GM18861 (cell line): ENCODE measurements around the gene SRGAP2.
A peak's percentile ranks its signal among the peaks of the same experiment; 100 is the strongest.
"Not testable (repeated sequence)": the region's sequence is repeated elsewhere in the genome, so short reads cannot be mapped to it uniquely, and the experiment has no call there.

Source experiments
- ATAC-seq: cut with Tn5 transposase; IDR thresholded peaks from one replicate; pipeline ENCODE4 v1.9.1; 2021; ENCODE audit not compliant: unreplicated experiment

The SRGAP2 gene

DNA sequence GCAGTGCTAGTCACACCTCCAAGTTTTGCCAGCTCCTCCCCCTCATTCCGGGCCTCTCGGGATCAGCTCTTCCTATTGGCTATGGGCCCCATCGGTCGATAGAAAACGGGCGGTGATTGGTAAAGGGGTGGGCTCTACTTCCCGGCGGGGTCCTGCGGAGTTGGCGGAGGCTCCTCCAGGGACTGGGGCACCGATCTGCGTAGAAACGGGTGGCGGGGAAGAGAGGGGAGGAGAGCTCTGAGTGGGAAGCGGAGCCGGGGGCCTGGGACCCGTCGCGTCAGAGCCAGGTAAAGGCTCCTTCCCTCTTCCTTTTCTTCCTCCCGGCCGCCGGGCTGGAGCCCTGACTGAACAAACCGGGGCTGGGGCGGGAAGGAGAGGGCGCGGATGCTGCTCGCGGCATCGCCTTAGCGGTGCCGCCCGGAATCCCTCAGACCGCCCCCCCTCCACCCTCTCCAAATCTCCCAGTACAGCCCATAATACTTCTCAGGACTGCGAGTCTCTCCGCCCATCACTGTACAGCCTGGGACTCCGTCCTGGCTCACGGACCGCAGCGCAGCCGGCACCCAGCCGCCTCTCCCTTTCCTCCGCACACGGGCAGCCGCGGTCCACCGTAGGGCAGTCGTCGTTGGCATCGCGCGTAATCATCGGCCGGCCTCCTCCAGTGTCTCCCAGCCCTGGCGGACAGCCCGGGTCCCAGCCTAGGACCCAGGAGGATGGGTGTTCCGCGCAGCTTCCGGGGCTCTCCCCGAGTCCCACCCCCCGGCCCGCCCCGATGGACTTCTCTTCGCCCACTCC is at the start of gene SRGAP2:
Gene SRGAP2, plus strand, starts transcription at position 178 of the 795 bp plus-strand sequence. CDS start 2,430 bp downstream, outside the sequence.
- not testable (repeated sequence) for ATAC-seq

DNA sequence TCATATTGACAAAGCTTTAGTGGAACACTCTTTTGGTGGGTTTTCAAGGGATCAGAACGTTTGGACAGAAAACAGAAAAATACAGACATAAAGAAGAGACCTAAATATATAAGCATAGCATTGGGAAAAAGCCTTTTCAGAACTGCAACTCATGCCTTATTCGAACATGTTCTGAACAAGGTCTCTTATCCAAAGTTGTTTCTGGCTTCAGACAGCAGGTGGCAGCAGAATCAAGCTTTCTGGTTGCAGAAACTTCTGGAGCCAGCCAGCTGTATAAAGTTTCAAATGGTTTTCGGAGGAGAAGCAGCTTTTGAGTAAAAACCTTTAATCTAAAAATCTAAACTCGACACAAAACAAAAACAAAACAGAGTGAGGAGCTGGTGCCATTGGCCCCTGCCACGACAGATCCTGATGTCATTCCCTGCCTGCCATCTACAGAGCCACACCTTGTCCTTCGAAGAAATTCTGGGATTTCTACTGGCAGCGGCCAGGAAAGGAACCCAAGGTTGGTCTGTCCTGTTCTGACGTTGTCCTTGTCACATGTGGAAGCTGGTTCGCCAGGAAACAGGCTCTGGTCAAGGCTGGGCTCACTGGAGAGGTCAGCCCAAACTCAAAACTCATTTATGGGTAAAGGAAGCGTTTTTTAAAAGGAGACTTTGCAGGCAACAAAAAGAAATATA is 35.9 kb upstream of the SRGAP2 start:
- ATAC-seq, result not testable (repeated sequence)

DNA sequence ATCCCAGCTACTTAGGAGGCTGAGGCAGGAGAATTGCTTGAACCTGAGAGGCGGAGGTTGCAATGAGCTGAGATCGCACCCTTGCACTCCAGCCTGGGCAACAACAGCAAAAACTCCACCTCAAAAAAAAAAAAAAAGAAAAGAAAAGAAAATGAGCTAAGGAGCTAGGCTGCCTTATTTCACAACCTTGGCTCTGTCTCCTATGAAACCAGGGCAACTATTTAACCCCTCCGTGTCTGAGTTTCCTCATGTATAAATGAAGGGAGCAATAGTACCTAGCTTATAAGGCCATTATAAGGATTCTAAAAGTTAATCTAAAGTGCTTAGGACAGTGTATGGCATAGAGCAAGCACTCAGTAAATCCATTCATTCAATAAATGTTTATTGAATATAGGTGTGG is 33.5 kb upstream of the SRGAP2 start:
- ATAC-seq, result not testable (repeated sequence)

DNA sequence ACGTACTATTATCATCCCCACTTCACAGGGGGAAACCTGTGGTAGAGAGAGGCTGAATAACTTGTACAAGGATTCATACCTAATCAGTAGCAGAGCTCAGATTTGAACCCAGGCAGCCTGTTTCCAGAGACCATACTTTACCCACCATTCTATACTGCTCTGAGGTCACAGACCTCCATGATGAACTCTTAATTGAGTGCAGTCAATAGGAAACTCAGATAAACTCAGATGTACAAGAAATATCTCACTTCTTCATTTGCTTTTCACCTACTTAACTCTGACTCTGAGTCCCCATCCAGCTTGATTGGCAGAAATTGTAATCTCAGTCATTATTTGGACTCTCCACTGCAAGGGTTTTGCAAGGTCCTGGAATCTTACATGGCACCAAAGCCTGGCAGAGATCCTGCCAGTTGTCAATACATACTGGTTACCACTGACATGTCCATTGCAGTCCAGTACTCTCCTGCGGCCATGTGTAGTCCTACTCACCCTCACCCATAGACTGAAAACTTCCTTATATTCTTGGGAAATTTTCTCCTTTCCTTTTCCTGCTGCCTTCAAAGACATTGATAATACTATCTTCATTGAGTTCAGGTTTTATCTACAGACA is 30.1 kb upstream of the SRGAP2 start:
- ATAC-seq, result not testable (repeated sequence)

DNA sequence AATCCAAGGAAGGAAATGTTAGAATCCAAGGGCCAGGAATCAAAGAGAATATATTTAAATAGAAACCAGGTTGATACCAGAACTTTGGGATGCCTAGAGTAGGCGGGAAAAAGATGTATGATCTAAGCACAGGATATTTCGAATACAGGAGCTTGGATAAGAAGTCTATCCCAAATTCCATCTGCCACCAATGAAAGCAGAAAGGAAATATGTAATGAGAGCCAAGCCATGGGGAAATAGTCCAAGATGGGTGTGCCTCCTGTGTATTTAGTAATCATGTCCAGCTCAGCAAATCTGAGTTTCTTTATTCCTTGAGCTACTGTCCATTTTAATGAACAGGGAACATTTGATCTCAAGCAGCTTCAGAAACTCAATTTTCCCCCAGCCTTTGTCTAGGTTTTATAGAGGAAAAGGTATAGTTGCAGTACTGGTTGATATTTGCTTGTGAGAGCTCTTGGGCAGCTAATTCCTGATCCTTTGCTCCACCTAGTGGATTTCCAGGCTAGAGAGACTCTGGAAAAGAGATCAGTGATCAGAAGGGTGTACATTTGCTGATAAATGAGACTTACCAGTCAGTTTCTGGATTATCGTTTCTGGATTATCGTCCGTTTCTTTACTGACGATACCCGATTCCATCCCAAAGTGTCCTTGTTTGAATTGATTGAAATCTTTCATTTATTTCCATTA is 29.0 kb upstream of the SRGAP2 start:
- ATAC-seq, result not testable (repeated sequence)

DNA sequence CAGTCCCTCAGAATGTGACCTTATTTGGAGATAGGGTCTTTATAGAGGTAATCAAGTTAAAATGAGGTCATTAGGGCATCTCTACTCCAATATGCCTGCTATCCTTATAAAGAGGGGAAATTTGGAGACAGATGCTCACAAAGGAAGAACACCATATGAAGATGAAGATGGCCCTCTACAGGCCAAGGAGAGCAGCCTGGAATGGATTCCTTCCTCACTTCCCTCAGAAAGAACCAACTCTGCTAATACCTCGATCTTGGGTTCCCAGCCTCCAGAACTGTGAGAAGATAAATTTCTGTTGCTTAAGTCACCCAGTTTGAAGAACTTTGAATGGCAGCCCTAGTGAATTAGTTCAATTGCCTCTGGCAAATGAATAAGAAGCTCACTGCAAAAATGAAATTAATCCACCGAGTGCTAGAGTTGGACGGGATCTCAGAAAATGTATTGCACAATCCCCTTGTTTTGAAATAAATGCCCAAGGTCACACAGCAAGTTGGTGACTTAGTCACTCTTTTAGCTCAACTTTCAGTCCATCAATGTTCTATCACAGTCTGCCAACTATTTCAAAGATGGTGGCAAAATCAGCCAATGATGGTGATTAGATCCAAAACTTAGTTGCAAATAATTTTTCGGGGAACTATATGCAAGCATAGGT is 27.8 kb upstream of the SRGAP2 start:
- ATAC-seq, result not testable (repeated sequence)

DNA sequence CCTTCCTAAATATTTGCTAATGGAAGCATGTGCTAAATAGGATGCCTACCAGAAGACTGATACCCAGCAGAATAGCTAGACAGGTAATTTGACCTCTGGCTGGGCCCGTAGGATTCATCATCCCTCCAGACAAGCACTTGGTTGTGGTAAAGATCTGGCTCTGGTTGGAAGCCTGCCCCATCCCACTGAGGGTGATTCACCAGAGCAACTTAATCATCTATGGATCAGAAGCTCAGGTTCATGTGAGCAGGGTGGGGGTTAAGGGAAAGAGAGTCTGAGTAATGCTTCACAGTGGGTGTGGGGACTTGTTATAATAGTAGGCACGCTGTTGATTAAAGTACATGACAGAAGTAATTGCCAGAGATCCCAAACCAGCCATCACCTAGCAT is 27.2 kb upstream of the SRGAP2 start:
- ATAC-seq, result not testable (repeated sequence)

DNA sequence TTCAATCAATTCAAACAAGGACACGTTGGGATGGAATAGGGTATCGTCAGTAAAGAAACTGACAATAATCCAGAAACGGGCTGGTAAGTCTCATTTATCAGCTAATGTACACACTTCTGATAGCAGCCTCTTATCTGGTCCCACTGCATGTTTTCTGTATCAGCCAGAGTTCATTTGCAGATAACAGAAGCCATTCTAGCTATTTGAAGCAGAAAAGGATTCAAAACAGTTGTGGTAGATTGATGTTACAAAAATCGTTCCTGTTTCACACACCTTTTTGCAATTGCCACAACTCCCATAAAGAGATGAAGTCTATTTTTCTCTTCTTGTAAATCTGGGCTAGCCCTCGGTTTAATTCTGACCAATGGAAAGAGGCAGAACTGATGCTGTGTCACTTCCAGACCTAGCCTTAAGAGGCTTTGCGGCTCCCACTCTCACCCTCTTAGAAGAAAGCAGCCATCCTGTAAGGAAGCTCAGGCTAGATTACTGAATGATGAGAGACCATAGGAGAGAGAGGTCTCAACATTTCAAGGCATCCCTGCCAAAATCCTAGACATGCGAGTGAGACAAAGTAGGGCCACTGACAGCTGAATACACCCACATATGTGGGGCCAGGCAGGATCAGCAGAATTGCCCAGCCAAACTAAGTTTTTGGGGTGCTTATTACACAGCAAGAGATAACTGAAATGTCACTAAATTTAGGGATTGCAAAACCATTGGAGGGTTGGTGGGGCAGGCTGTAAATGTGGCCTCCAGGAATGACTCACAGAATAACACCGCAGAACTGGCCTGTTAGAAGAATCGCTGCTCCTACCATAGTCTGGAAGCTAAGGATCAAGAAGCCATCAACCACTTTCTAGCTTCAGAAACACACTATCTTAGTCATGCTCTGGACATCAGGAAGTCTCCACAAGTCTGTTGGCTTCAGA is 25.0 kb upstream of the SRGAP2 start:
- ATAC-seq, result not testable (repeated sequence)

DNA sequence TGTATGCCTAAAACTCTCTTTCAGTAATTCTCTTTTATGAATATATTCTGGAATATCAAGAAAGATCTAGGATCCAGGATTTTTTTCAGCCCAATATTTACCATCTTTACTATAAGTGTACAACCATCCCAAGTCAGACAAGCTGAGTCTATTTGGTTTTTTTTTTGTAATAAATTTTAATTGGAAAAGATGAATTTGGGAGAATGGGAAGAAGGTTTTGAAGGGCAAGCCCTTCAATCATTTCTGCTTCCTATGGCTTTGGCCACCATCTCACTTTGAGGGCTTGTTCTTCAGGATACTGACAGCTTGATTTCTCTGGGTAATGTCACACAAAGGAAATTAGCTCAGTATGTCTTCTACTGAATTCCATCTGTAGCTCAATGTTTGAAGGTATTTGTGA is 23.7 kb upstream of the SRGAP2 start:
- not testable (repeated sequence) for ATAC-seq

DNA sequence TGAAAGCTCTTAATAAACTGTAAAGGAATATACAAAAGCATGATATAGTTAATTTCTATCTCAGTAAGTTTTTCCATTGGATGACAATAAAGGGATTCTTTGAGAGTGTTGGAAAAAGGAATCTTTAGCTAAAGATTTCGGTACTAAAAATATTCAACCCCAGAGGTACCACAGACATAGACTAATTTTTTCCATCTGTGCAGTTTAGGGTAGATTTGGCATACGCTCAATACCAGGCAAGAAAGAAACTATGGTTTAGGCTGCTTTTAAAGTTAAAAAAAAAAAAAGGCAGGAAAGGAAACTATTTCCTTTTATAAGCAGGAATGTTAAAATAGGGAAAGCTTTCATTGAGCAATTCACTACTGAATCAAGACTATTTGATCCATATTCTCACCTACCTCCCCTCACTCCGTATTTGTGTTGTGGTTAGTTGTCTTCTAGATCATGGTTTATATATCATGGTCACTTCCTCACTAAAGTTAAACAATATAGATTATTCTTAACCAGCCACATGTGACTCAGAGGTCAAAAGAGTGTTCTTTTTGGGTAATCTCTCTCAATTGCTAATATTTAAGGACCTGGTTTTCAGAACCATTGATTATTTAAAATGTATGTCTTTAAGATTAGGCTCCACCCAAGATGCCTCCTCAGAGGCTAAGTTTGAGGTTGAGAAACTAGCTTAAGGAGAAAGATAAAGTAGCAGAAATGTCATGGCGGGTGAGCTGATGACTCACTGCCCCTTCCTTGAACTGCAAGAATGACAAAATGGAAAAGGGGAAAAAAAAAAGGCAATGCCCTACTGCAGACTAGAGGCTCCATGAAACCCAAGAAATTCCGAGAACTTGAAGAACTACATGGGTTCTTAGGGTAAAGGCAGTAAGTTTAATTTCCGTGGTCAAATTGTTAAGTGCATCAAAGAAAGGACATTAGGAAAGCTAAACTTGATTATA is 20.7 kb upstream of the SRGAP2 start:
- not testable (repeated sequence) for ATAC-seq

DNA sequence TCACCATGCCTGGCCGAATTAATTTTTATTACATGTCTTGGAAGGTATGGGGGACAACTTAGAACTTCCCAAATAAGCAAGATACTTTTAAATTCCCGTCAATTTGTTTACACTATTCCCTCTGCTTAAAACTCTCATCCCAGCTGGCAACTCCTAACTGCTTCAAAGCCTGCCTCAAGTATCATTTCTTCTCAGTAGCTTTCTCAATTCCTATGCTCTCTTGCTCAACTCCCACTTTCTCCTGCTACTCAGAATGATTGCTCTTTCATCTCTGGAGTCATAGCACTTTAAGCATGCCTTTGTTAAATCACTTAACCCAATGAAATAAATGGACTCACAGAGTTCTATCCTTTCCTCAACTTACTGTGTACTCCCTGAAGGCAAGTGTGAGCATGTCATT is 19.6 kb upstream of the SRGAP2 start:
- ATAC-seq, result not testable (repeated sequence)

DNA sequence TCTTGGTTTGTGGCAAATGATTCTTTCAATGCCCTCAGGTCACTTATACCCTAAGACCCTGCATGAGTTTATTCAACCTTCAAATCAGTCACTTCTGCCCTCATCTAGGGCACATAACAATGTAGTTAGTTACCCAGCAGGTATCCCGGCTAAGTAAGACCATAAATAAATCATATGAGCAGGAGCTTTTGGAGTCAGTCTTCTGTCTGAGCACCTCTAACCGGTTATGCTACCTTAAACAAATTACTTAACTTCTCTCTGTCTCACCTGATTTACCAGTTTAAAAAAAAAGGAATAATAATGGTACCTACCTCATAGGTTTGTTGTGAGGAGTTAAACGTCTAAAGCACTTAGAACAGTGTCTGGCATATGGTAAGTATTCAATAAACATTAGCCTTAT is 17.6 kb upstream of the SRGAP2 start:
- not testable (repeated sequence) for ATAC-seq

DNA sequence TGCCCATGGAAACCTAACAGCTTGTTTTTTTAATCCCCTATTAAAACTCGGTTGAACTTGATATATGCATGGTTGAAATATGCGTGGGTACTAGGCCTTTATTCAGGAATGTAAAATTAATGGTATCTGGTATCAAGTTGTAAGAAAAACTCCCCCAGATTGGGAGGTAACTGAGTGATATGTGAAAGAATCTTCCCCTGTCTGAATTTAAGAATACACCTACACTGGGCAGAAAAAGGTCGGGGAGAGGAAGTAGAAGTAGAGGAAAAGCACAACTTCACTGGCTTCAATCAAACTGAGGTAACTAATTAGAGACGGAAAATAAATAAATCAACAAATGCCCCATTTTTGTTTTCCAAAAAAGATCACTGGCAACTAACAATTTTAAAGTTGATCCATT is 16.5 kb upstream of the SRGAP2 start:
- ATAC-seq, result not testable (repeated sequence)

DNA sequence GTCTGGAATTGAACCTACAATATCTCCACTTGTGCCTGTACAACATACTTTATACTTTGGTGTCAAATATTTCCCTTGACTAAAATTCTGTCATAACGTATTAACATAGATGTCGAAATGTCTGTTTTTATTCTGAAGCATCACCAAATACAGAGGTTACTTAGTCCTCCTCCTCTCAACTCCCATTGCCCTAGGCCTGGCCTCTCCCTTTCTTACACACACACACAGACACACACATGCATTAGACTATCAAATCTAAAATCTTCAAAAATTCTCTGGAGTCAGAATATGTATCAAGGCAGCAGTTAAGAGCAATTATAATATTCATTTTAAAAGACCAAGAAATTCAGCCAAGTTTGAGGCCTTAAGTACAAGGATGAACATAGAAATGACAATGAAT is 8.2 kb upstream of the SRGAP2 start:
- ATAC-seq, result not testable (repeated sequence)

DNA sequence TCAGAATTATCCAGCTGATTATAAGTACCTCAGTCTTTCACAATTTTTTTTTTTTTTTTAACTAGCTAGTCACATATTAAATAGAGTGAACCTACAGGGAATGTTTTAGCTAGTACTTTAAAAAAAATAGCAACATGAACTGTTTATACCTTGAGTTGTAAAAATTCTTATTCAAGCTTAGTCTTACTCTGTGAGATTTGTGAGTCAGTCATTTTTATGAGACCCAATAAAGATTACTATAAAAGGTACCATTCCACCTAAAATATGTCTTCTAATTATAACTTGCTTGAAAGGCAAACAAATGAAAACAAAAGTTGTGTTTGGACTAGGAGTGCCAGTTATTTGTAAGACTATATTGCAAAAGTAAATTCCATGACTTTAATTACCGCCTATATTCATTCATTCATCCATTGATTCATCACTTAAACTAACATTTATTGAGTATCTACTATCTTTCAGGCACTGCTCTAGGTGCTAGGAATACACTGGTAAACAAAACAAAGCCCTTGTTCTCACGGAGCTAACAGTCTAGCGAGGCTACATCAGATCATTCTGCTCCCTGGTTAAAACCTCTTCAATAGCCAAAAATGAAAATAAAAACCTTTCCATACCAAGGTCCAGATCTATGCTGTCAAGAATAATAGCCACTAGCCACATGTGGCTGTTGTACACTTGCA is 6.5 kb upstream of the SRGAP2 start:
- not testable (repeated sequence) for ATAC-seq

DNA sequence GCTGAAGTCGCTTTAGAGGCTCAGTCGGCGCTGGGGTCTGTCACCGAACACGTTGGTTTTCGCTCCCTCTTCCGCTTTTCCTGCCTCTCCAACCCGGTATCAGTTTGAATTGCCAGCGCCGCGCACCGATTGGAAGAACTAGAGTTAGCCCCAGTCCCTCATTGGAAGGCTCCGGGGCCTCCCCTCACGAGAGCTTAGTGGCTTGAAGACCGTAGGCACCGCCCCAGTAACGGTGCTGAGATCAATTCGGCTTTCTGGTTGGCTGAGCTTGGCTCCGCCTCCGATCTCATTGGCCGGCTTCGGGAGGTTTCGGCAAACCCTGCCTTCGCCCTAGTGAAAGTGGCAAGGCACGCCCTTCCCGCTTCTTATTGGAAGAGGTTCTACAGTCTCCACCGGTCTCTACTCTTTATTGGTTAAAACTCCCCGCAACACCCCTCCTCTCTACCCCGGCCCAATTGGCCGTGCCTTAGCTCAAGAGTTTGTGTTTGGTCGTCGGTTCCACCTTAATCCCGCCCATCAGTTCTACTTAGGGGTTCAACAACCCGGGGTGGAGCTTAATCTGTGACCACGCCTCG is 465 bp upstream of the SRGAP2 start, which contains the start of gene FAM72A:
Gene FAM72A, minus strand, starts transcription at position 51 of the 575 bp plus-strand sequence. CDS start 814 bp downstream, outside the sequence.
- peak; percentile 84 for ATAC-seq

DNA sequence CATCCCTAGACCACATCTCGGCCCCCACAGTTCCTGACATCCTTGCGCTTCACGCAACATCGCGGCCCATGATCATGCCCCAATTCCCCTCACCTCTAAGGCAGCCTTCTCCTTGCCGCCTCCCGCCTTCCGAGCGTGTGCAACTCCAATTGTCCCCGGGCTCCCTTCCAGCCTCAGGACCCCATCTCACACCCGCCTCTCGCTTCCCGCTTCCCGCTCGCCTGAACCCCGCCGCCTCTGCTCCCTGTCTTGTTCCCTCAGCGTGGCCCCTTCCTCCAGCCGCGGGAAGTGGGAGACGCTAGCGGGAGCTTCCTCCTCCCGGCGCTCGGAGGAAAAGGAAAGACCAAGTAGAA is 794 bp downstream of the SRGAP2 start:
- ATAC-seq, result not testable (repeated sequence)
